GM19035 (cell line): Measurements from ENCODE around the gene INF2.
"Not testable (repeated sequence)": the region's sequence is repeated elsewhere in the genome, so short reads cannot be mapped to it uniquely, and the experiment has no call there.

Experiments
- ATAC-seq: cut with Tn5 transposase; IDR thresholded peaks from one replicate; pipeline ENCODE4 v1.9.1; 2021; ENCODE audit not compliant: unreplicated experiment

INF2 gene

GRCh38 chr14:104749111-104749649 lies 59.8 kb downstream of the INF2 start:
- ATAC-seq: no peak

DNA sequence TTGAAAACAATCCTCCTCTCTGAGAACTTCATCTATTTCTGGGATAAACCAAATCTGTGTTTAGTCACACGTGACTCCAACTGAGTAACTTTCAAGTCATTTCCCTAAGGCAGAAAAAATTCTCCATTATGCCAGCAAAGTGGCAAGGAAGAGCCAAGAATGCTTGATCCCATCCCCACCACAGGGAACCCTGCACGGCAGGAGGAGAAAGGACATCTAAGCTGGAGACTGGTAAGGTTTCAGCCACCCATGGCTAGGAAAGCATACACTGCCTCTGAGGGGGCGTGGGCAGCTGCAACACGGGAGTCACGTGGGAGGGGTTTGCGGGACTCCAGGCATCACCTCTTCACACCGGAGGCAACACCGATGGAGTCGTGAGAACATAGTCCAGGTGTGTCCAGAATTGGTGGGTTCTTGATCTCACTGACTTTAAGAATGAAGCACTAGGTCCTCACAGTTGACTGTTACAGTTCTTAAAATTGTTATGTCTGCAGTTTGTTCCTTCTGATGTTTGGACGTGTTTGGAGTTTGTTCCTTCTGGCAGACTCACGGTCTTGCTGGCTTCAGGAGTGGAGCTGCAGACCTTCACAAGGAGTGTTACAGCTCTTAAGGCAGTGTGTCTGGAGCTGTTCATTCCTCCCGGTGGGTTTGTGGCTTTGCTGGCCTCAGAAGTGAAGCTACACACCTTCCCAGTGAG lies 60.8 kb downstream of the INF2 start:
- no peak for ATAC-seq

DNA sequence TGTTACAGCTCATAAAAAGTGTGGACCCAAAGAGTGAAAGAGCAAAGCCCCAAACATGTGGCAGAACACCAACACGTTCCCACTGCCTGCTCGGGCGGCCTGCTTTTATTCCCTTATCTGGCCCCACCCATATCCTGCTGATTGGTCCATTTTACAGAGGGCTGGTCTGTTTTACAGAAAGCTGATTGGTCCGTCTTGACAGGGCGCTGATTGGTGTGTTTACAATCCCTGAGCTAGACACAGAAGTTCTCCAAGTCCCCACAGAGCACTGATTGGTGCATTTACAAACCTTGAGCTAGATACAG lies 61.3 kb downstream of the INF2 start:
- ATAC-seq: not testable (repeated sequence)

- no peak for ATAC-seq
Observed at GRCh38 chr14:104751539-104752422, 62.4 kb downstream of the INF2 start.

DNA sequence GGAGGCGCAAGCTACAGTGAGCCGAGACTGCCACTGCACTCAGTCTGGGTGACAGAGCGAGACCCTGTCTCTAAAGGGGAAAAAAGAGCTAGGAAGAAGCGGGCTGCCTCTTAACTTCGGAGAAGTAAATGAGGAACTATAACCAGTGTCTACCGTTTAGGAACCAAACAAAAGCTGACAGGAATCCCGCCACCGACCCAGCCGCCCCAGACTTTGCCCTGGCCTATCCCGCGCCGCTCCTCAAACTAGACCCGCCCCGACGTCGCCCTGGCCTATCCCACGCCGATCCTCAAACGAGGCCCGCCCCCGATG lies 63.0 kb downstream of the INF2 start:
- peak; percentile 1 for ATAC-seq

DNA sequence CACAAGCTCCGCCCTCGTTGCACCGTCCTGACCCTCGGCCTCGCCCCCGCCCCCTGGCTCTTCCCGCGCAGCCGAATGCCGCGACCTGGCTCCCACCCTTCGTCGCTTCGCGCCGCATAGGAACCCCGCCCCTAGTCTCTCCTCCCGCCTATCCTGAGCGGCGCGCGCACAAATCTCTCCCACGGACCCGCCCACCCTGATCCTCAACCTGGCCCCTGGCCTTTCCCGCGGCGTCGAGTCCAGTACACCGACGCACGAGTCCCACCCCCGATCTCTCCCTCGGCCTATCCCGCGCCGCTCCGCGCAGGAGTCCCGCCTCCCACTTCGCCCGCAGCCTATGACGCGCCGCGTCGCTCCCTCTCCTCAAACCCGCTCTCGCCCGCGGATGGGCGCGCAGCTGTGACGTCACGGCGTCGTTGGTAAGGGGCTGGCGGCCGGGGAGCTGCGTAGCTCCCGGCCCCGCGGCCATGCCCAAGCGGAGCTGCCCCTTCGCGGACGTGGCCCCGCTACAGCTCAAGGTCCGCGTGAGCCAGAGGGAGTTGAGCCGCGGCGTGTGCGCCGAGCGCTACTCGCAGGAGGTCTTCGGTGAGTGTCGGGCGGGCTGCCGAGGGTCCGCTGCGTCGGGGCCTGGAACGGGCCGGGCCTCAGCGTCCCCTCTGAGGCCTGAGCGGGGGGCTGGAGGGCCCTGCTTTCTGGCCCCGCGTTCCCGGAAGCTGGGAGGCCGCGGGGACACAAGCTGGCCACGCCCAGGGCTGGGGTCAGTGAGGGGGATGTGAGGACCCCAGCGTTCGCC lies 63.5 kb downstream of the INF2 start, which contains the start of gene SIVA1:
Gene SIVA1, plus strand, starts transcription at position 413 of the 793 bp plus-strand sequence. Its CDS starts 55 bp downstream, at position 468.
- peak; percentile 89 for ATAC-seq

DNA sequence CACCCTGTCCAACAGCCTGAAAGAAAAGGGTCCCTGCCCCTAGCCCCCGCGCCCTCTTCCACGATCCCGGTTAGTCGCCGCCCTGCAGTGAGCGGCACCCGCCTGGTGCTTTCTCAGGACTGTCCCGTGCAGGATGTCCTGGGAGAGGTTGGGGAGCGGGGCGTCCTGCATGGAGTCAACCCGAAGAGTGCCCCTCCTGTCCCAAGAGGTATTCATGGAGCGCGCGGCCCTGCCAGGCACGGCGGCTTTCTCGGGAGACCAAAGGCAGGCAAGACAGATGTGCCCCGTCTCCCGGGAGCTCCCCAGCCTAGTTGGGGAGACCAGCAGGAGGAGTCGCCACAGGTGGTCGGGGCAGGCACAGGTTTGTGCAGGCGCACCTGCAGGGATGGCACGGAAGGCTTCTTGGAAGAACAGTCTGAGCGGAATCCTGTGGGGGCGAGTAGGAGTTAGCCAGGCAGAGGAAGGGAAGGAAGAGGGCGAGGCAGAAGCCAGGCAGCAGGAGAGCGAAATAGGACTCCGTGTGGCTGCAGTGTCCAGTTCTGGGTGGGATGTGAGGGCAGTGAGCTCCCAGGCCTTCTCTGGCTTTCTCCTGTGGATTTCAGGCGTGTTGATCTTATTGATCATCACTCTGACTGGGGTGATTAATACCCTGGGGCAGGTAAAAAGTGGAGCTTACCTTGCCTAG lies 64.3 kb downstream of the INF2 start:
- no peak for ATAC-seq

GRCh38 chr14:104754213-104754851 lies 64.9 kb downstream of the INF2 start:
- no peak for ATAC-seq

- no peak for ATAC-seq
Observed at GRCh38 chr14:104755621-104756020, 66.2 kb downstream of the INF2 start.

DNA sequence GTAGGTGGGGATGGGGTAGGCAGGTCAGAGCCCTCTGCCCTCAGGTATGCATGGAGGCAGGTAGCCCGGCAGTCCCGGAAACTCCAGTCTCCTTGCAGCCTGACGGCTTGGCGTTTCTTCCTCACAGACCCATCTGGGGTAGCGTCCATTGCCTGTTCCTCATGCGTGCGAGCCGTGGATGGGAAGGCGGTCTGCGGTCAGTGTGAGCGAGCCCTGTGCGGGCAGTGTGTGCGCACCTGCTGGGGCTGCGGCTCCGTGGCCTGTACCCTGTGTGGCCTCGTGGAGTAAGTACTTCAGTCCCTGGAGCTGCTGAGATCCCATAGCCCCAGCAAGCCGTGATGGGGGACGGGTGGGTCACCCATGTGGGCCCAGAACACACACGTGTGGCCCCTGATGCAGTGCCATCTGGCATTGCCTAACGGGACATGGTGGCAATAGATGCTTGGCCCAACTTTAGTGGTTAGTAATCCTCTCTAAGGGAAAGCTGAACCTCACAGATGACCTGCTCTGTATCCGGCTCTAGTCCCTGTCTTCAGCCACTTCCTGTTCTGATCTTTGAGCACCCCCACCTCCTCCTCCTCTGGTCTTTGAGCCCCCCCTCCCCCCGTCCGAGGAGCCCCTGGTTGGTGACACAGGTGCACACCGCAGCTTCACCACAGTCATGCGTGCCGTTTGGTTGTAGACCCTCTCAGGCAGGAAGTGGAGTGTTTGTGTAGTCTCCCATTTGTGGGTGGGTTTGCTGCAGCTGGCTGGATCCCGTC lies 67.2 kb downstream of the INF2 start:
- no peak for ATAC-seq

- no peak for ATAC-seq
Observed at GRCh38 chr14:104757238-104757585, 67.8 kb downstream of the INF2 start.

DNA sequence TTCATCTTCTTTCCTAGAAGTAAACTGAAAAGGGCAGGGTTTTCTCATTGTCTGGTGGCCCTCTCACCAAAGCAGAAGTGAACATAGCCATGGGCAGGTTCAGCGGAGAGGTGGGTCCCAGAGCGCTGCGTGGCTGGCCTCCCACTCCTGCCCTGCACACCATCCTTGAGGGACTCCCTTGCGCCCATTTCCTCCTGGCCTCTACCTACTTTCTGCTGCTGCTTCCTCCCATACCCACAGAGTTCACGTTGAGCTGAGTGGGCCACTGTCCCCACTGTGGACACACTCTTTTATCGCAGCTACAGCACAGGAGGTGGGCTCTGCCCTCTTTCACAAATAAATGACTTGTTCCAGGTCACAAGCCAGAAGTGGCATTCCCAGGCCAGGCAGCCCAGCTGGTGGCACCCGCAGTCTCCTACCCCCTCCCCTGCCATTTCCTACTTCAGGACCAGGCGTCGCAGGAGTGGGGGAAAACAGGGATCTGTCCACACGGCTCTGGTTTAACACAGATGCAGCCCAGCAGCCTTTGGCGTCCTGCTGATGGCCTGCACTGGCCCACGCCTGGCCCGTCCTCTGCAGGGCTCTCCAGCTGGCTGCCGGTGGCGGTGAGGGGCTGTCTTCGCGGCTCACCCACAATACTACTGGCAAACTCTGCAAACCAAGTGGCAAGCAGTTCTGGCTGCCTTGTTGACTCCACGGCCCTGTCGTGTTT lies 68.4 kb downstream of the INF2 start:
- ATAC-seq: no peak

DNA sequence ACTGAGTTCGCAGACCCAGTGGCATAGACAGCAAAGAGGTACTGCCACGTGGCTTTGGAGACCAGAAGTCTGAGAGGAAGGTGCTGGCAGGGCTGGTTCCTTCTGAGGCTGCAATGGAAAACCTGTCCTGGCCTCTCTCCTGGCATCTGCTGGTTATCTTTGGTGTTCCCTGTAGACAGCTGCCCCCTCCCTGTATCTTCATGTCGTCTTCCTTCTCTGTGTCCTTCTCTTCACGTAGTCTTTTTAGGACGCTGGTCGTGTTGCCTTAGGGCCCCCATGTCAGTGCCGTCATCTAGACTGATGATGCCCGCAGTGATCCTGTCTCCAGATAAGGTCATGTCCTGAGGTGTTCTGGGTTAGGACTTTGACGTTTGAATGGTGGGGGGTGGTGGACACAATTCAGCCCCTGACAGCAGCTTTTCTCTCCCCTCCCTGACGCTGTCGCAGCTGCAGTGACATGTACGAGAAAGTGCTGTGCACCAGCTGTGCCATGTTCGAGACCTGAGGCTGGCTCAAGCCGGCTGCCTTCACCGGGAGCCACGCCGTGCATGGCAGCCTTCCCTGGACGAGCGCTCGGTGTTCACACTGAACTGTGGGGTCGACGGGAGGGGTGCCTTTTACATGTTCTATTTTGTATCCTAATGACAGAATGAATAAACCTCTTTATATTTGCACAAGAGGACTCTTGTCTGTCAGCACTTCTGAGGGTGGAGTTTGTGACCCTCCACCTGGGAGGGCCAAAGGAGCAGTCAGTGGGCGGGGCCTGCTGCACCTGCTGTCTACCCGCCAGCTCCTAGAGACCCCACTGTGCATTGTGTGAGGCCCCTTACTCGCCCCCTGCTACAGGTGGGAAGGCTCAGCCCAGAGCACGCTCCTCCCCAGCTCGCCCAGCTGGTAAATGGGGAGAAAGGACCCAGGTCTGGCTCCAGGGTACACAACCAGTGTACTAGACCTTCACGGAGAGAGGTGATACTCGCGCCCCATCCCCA lies 69.9 kb downstream of the INF2 start:
- ATAC-seq: no peak

DNA sequence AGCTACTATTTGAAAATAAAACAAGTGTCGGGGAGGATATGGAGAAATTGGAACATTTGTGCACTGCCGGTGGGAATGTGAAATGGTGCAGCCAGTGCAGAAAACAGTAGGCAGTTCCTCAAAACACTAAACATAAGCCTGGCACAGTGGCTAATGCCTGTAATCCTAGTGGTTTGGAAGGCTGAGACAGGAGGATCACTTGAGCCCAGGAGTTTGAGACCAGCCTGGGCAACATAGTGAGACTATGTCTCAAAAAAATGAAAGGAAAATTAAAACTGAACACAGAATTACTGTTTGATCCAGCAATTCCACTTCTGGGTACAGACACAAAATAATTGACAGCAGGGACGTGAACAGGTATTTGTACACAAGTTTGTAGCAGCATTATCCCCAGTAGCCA lies 76.1 kb downstream of the INF2 start:
- ATAC-seq: no peak

DNA sequence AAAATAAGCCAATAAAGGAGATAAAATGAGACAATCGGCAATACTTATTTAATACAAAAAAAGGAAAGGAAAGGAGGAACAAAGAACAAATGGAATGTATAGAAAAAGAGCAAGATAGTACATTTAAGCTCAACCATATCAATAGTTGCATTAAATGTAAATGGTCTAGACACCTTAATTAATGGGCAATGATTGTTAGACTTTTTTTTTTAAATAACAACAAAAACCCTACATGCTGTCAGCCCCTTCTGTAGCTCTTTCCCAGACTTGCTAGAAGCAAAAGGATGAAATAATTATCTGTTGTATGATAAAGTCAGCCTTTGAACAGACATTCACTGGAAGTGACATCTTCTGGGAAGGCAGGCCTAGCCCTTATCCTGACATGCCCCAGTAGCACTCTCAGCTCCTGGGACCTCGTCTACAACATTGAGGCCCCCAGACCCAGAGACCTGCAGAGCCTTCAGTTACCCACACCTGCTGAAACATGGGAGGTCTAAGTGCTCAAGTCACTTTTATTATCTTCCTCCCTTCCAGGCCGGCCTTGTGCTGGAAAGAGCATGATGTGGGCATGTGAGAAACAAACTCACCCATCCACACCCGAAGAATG lies 76.9 kb downstream of the INF2 start:
- ATAC-seq: no peak

DNA sequence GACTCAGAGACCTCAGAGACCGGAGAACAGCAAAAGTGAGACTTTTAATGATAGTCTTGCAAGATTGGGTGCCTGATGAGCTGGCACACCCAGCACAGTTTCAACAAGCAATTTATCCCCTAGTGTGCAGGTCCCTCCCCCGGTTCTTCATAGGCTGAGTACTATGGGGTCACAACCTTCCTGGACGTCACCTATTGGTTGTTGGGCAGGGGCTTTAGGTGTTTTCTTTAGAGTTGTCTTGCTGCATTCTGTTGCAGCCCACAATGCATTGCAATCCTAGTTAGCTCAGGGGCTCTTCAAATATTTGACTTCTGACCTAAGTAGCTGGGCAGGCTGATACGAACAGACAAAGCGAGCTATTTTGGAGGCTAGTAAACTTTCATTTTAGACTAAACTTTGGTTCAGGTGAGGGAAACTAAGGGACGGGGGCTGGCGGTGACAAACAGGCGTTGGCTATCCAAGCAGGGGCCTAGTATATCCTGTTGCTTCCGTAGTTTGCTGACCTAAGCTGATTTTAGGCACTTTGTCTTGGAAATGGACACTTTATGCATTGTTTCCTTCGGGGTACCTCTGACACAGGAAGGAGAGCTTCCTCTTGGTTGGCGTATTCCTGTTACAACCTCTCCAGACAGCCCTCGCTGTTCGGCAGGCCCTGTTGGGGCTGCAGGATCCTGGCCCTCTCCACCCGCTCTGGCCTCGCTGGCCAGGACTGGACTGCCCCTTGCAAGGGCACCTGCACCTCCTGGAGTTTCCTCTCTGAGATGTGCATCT lies 77.6 kb downstream of the INF2 start:
- ATAC-seq: no peak

DNA sequence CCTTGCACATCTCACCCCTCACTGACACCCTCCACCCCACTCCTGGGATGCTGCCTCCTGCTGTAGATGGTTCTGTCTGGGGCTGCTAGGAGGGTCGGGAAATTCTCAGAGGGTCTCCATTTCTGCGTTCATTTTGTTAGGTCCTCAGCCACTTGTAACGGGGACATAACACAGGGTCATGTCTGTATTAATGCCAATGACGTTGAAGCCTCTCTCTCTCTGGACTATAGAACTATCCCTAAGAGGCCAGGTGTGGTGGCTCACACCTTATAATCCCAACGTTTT lies 78.2 kb downstream of the INF2 start:
- ATAC-seq: no peak
